ENCODE results near the gene PLXNA4.

Gene PLXNA4

GRCh38 chr7:132546366-132547127 is 29.7 kb downstream of the PLXNA4 start:
- no peak for TF ChIP-seq SIN3A (IDR thresholded peaks at IDR 0.05; ENCODE audit: borderline replicate concordance, insufficient read depth, low read length)
- no peak for TF ChIP-seq REST (IDR thresholded peaks at IDR 0.05; ENCODE audit: insufficient read depth in 1 of 2, low read depth in 2 of 2, low read length in 2 of 2)
- TF ChIP-seq FOXP2 (optimal IDR thresholded peaks at IDR 0.05; ENCODE audit: borderline replicate concordance, extremely low read depth, extremely low read length, insufficient read depth): no peak
- no peak for TF ChIP-seq TAF1 (IDR thresholded peaks at IDR 0.05; ENCODE audit: borderline replicate concordance, insufficient read depth, low read length)
- no peak for TF ChIP-seq POLR2AphosphoS5 (IDR thresholded peaks at IDR 0.05; ENCODE audit: low read depth, low read length)

GRCh38 chr7:132545756-132546155 is 30.5 kb downstream of the PLXNA4 start:
- TF ChIP-seq SIN3A (IDR thresholded peaks at IDR 0.05; ENCODE audit: borderline replicate concordance, insufficient read depth, low read length): no peak
- no peak for TF ChIP-seq REST (IDR thresholded peaks at IDR 0.05; ENCODE audit: insufficient read depth in 1 of 2, low read depth in 2 of 2, low read length in 2 of 2)
- TF ChIP-seq TAF1 (IDR thresholded peaks at IDR 0.05; ENCODE audit: borderline replicate concordance, insufficient read depth, low read length): no peak
- TF ChIP-seq FOXP2 (optimal IDR thresholded peaks at IDR 0.05; ENCODE audit: borderline replicate concordance, extremely low read depth, extremely low read length, insufficient read depth): no peak
- TF ChIP-seq POLR2AphosphoS5 (IDR thresholded peaks at IDR 0.05; ENCODE audit: low read depth, low read length): no peak

GRCh38 chr7:132544999-132545398 is 31.3 kb downstream of the PLXNA4 start:
- TF ChIP-seq TAF1 (IDR thresholded peaks at IDR 0.05; ENCODE audit: borderline replicate concordance, insufficient read depth, low read length) (no peak), SIN3A (IDR thresholded peaks at IDR 0.05; ENCODE audit: borderline replicate concordance, insufficient read depth, low read length) (no peak), FOXP2 (optimal IDR thresholded peaks at IDR 0.05; ENCODE audit: borderline replicate concordance, extremely low read depth, extremely low read length, insufficient read depth) (no peak), REST (IDR thresholded peaks at IDR 0.05; ENCODE audit: insufficient read depth in 1 of 2, low read depth in 2 of 2, low read length in 2 of 2) (no peak), POLR2AphosphoS5 (IDR thresholded peaks at IDR 0.05; ENCODE audit: low read depth, low read length) (no peak)

GRCh38 chr7:132544025-132544424 is 32.2 kb downstream of the PLXNA4 start:
- no peak for TF ChIP-seq SIN3A (IDR thresholded peaks at IDR 0.05; ENCODE audit: borderline replicate concordance, insufficient read depth, low read length)
- no peak for TF ChIP-seq REST (IDR thresholded peaks at IDR 0.05; ENCODE audit: insufficient read depth in 1 of 2, low read depth in 2 of 2, low read length in 2 of 2)
- no peak for TF ChIP-seq POLR2AphosphoS5 (IDR thresholded peaks at IDR 0.05; ENCODE audit: low read depth, low read length)
- TF ChIP-seq FOXP2 (optimal IDR thresholded peaks at IDR 0.05; ENCODE audit: borderline replicate concordance, extremely low read depth, extremely low read length, insufficient read depth): no peak
- TF ChIP-seq TAF1 (IDR thresholded peaks at IDR 0.05; ENCODE audit: borderline replicate concordance, insufficient read depth, low read length): no peak
